ENCODE measurements around the gene TIMP4. TPM values are rescaled to one million over a fixed set of nuclear protein-coding genes. Genes with fewer than 3 reads are reported as not detected.

TIMP4 gene
- total RNA-seq, 1 experiment from 2014 or later: not detected

DNA sequence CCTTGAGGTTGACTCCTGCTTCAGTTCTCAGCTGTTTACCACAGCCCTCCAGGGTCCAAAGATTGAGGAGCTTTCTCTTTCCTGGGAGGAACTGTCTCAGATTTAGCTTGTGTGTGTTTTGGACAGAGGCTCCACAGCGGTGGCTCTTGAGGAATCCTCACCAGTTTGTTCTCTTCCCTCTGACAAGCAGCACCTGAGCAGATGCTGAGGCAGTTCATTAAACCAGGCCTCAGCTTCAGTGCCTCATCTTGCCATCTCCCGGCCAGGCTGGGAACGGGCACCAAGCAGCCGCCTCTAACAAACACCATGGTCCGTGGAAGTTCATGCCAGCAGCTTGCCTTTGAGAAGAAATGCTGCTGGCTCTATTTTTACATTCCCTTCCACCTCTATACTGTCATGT lies 25.8 kb upstream of the TIMP4 start:
- Histone ChIP-seq H3K36me3 (ENCODE audit: control insufficient read depth, insufficient read depth, low read length) (no peaks in the 10 kb centered on the region), H3K4me1 (ENCODE audit: control insufficient read depth, insufficient read depth, low read length) (0 out of 2 replicates have a peak, but pooled peaks cover 2% of the 10 kb centered on the region), H3K4me3 (ENCODE audit: low read depth in 2 of 2, low read length in 2 of 2) (no peak overlapping the region), H3K9me3 (ENCODE audit: control insufficient read depth, insufficient read depth, low read depth, low read length) (no peaks in the 10 kb centered on the region), H3K27me3 (ENCODE audit: control insufficient read depth, insufficient read depth, low read length) (no peaks in the 10 kb centered on the region), H3K27ac (ENCODE audit: low read length) (no peak overlapping the region)
- intact Hi-C loops (cut with micrococcal nuclease; ENCODE audit: unreplicated experiment) (no loop called here), in situ Hi-C loops (cut with HindIII; ENCODE audit: low pct_unique_long_range_greater_than_20kb, low sequenced_read_pairs) (no loop called here)
- TF ChIP-seq, protein P1, sequence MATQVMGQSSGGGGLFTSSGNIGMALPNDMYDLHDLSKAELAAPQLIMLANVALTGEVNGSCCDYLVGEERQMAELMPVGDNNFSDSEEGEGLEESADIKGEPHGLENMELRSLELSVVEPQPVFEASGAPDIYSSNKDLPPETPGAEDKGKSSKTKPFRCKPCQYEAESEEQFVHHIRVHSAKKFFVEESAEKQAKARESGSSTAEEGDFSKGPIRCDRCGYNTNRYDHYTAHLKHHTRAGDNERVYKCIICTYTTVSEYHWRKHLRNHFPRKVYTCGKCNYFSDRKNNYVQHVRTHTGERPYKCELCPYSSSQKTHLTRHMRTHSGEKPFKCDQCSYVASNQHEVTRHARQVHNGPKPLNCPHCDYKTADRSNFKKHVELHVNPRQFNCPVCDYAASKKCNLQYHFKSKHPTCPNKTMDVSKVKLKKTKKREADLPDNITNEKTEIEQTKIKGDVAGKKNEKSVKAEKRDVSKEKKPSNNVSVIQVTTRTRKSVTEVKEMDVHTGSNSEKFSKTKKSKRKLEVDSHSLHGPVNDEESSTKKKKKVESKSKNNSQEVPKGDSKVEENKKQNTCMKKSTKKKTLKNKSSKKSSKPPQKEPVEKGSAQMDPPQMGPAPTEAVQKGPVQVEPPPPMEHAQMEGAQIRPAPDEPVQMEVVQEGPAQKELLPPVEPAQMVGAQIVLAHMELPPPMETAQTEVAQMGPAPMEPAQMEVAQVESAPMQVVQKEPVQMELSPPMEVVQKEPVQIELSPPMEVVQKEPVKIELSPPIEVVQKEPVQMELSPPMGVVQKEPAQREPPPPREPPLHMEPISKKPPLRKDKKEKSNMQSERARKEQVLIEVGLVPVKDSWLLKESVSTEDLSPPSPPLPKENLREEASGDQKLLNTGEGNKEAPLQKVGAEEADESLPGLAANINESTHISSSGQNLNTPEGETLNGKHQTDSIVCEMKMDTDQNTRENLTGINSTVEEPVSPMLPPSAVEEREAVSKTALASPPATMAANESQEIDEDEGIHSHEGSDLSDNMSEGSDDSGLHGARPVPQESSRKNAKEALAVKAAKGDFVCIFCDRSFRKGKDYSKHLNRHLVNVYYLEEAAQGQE (IDR thresholded peaks at IDR 0.05; ENCODE audit: insufficient read depth in 1 of 2, low read depth in 2 of 2, low read length in 1 of 2): 0 out of 4 replicates have a peak, but pooled peaks of 1 of the 2 experiments have one; percentile 21
- TF ChIP-seq, protein P2, sequence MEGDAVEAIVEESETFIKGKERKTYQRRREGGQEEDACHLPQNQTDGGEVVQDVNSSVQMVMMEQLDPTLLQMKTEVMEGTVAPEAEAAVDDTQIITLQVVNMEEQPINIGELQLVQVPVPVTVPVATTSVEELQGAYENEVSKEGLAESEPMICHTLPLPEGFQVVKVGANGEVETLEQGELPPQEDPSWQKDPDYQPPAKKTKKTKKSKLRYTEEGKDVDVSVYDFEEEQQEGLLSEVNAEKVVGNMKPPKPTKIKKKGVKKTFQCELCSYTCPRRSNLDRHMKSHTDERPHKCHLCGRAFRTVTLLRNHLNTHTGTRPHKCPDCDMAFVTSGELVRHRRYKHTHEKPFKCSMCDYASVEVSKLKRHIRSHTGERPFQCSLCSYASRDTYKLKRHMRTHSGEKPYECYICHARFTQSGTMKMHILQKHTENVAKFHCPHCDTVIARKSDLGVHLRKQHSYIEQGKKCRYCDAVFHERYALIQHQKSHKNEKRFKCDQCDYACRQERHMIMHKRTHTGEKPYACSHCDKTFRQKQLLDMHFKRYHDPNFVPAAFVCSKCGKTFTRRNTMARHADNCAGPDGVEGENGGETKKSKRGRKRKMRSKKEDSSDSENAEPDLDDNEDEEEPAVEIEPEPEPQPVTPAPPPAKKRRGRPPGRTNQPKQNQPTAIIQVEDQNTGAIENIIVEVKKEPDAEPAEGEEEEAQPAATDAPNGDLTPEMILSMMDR (IDR thresholded peaks at IDR 0.05): no peak
- DNase-seq (ENCODE audit: low read depth, low spot score) (no peak), ATAC-seq (no peak)
- ChIA-PET CTCF (no interaction called here), POLR2A (no interaction called here)
- BruUV-seq (replicated peaks): no TSS peak

DNA sequence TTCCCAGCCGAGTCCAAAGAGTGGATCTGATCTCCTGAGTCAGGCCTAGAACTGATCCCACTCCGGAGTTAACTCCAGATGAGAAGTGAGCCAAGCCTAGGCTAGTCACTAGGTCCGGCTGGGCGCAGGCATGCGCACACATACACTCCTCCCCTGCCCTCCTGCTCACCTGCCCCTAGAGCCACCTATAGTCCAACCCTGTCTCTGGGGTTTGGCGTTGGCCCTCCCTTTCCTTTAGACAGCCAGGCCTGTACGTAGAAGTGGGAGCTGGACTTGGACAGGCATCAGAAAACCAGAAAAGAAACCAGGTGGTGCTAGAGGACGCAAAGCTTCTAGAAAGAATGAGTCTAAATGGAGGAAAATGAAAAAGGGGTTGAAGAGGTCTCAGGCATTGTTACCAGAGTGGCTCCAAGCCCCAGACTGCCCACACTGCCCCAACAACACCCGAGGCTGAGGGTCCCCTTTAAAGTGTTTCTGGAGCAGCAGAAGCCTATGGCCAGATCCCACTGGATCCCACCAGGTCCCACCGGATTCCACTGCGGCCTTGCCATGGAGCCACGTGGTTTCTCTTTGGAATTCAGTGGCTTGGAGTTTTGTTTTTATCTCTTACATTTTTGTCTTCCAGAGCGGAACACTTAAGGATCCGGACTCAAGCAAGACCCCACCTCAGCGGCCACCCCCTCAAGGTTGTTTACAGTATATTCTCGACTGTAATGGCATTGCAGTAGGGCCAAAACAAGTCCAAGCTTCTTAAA lies 24.2 kb upstream of the TIMP4 start:
- TF ChIP-seq, protein P2 (IDR thresholded peaks at IDR 0.05): no peak
- TF ChIP-seq SIN3A (IDR thresholded peaks at IDR 0.05; ENCODE audit: borderline replicate concordance, insufficient read depth, low read depth, low read length) (no peak), TCF7L2 (IDR thresholded peaks at IDR 0.05; ENCODE audit: low read depth, low read length) (no peak), POLR2AphosphoS5 (IDR thresholded peaks at IDR 0.05; ENCODE audit: low read depth, low read length) (no peak)
- TF ChIP-seq, protein P1 (IDR thresholded peaks at IDR 0.05; ENCODE audit: insufficient read depth in 1 of 2, low read depth in 2 of 2, low read length in 1 of 2): no peak
- H3K36me3 ChIP-seq (ENCODE audit: control insufficient read depth, insufficient read depth, low read length): no peaks in the 10 kb centered on the region
- no peaks in the 10 kb centered on the region for H3K9me3 ChIP-seq (ENCODE audit: control insufficient read depth, insufficient read depth, low read depth, low read length)
- CTCF ChIA-PET: no interaction called here
- ATAC-seq: no peak
- H3K4me1 ChIP-seq (ENCODE audit: control insufficient read depth, insufficient read depth, low read length): no peaks in the 10 kb centered on the region
- H3K27ac ChIP-seq (ENCODE audit: low read length): no peak overlapping the region; the same call in 1 of the 2 replicates
- no peak for DNase-seq (ENCODE audit: low read depth, low spot score)
- H3K27me3 ChIP-seq (ENCODE audit: control insufficient read depth, insufficient read depth, low read length): no peaks in the 10 kb centered on the region
- POLR2A ChIA-PET: interaction anchor here (0.7 kb wide), 1 partner anchor 9 kb away, joined by 3 read pairs; no protein-coding TSS in a partner anchor
- intact Hi-C loops (cut with micrococcal nuclease; ENCODE audit: unreplicated experiment) (no loop called here), in situ Hi-C loops (cut with HindIII; ENCODE audit: low pct_unique_long_range_greater_than_20kb, low sequenced_read_pairs) (no loop called here)
- H3K4me3 ChIP-seq (ENCODE audit: low read depth in 2 of 2, low read length in 2 of 2): no peak overlapping the region
- no TSS peak for BruUV-seq (replicated peaks)

Measured in Panc1 (cell line).